Right atrium auricular region (tissue), 2 donors: ENCODE results near the gene DRGX. TPM values are rescaled to one million over a fixed set of nuclear protein-coding genes. Genes with fewer than 3 reads are reported as not detected.

ENCODE experiments used
- DNase-seq: peaks from one replicate; pipeline ENCODE4 v3.0.0-alpha.2; 2019; ENCODE audit warnings: low spot score
- H3K27ac ChIP-seq, 2 donors: fragments of 200-600 bp; sonication (generic); 1 replicate in 1 of 2; 2 replicates in 1 of 2; pipeline ENCODE4 v1.5.1; 2016 to 2019
- H3K27me3 ChIP-seq, 2 donors: fragments of 200-600 bp; sonication (generic); one replicate each; pipeline versions ENCODE4 v1.5.1 to v1.6.0; 2017 to 2019
- H3K36me3 ChIP-seq: fragments of 200-600 bp; sonication (generic); one replicate; pipeline ENCODE4 v1.5.1; 2016
- H3K4me1 ChIP-seq, 2 donors: fragments of 200-600 bp; sonication (generic); one replicate each; pipeline versions ENCODE4 v1.5.1 to v1.6.0; 2017 to 2019
- H3K4me3 ChIP-seq, 2 donors: fragments of 200-600 bp; sonication (generic); 1 replicate in 1 of 2; 2 replicates in 1 of 2; pipeline ENCODE4 v1.5.1; 2017 to 2019; ENCODE audit warnings: mild to moderate bottlenecking in 1 of 2, moderate library complexity in 1 of 2
- H3K9me3 ChIP-seq, 2 donors: fragments of 200-600 bp; sonication (generic); one replicate each; pipeline ENCODE4 v1.5.1; 2019
- CTCF ChIP-seq, 2 donors: fragments of 200-600 bp; sonication (generic); IDR thresholded peaks; one replicate each; pipeline ENCODE4 v1.5.1; 2019; ENCODE audit warnings: antibody characterized with exemption in 2 of 2
- total RNA-seq, 2 donors: library from RNA; depleted of rRNA; stranded (reverse); fragments of >200 nt; gene quantifications; one replicate each; pipeline ENCODE4 v1.1.0, GENCODE V29; 2016

The DRGX gene
- total RNA-seq, 2 donors from 2014 or later = not detected

GRCh38 chr10:49410365-49411074 is 14.6 kb upstream of the DRGX start:
- no peaks in the 10 kb centered on the region for H3K36me3 ChIP-seq
- H3K4me1 ChIP-seq = peaks cover 0 to 12% of the 10 kb centered on the region in 2 donors
- DNase-seq = peak; percentile 55
- TF ChIP-seq CTCF (IDR thresholded peaks at IDR 0.05) = no peak
- no peak overlapping the region for H3K4me3 ChIP-seq
- H3K27ac ChIP-seq = peak overlapping the region in 1 of 2 donors; percentile 26
- H3K27me3 ChIP-seq = no peaks in the 10 kb centered on the region
- no peaks in the 10 kb centered on the region for H3K9me3 ChIP-seq

DNA sequence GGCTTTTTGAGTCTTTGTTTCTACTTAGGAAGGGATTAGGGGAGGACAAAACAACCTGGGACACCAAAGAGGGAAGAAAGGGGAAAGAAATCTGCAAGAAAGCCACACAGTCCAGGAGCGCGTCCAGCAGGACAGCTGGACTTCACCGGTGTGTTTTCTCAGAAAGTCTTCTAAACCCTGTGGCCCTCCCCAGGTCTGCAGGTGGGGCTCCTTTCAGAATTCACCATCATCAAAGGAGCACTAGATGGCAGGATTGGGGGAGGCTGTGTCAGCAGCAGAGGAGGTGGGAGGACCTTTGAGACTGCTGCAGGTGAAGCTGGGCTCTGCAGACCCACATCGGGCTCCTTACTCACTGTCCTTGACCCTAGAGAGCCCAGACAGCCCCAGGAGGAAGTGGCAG is 13.9 kb upstream of the DRGX start:
- no peak for TF ChIP-seq CTCF (IDR thresholded peaks at IDR 0.05)
- no peaks in the 10 kb centered on the region for H3K27me3 ChIP-seq
- H3K4me3 ChIP-seq = no peak overlapping the region
- peaks cover 0 to 12% of the 10 kb centered on the region in 2 donors for H3K4me1 ChIP-seq
- no peaks in the 10 kb centered on the region for H3K36me3 ChIP-seq
- H3K9me3 ChIP-seq = no peaks in the 10 kb centered on the region
- no peak overlapping the region for H3K27ac ChIP-seq
- DNase-seq = peak; percentile 30

GRCh38 chr10:49408519-49409306 is 12.8 kb upstream of the DRGX start:
- Histone ChIP-seq H3K4me1 (peaks cover 0 to 12% of the 10 kb centered on the region in 2 donors), H3K36me3 (no peaks in the 10 kb centered on the region), H3K4me3 (no peak overlapping the region), H3K27ac (no peak overlapping the region), H3K9me3 (no peaks in the 10 kb centered on the region), H3K27me3 (no peaks in the 10 kb centered on the region)
- peak; percentile 46 for DNase-seq
- TF ChIP-seq CTCF (IDR thresholded peaks at IDR 0.05) = peak in 1 of 2 donors; percentile 19

- DNase-seq = peak; percentile 72
- Histone ChIP-seq H3K27ac (no peak overlapping the region), H3K9me3 (no peaks in the 10 kb centered on the region), H3K36me3 (no peaks in the 10 kb centered on the region), H3K27me3 (no peaks in the 10 kb centered on the region), H3K4me3 (no peak overlapping the region), H3K4me1 (peaks cover 0 to 12% of the 10 kb centered on the region in 2 donors)
- peak; percentile 79 to 91 for TF ChIP-seq CTCF (IDR thresholded peaks at IDR 0.05)
Observed at GRCh38 chr10:49407552-49408137, 11.8 kb upstream of the DRGX start.

GRCh38 chr10:49407151-49407550 is 11.3 kb upstream of the DRGX start:
- H3K4me3 ChIP-seq = no peak overlapping the region
- no peak for TF ChIP-seq CTCF (IDR thresholded peaks at IDR 0.05)
- H3K9me3 ChIP-seq = no peaks in the 10 kb centered on the region
- H3K27me3 ChIP-seq = no peaks in the 10 kb centered on the region
- H3K36me3 ChIP-seq = no peaks in the 10 kb centered on the region
- DNase-seq = peak; percentile 34
- peaks cover 0 to 12% of the 10 kb centered on the region in 2 donors for H3K4me1 ChIP-seq
- no peak overlapping the region for H3K27ac ChIP-seq
